Renal cortex interstitium (tissue), 11 donors: ENCODE data around the gene FOXK1. TPM values are rescaled to one million over a fixed set of nuclear protein-coding genes. Genes with fewer than 3 reads are reported as not detected.
"Not testable (repeated sequence)": the region's sequence is repeated elsewhere in the genome, so short reads cannot be mapped to it uniquely, and the experiment has no call there.

Source experiments
- DNase-seq, 11 donors: peaks; one replicate each; pipeline ENCODE4 v3.0.0-alpha.2; 2013; ENCODE audit warnings: low read depth in 9 of 11, low spot score in 4 of 11; ENCODE audit errors: extremely low read depth in 1 of 11
- polyA plus RNA-seq, 3 donors: library from polyadenylated mRNA; unstranded; fragments of 120-200 nt; gene quantifications; one replicate each; pipeline ENCODE4 v1.2.1, GENCODE V29; 2013; ENCODE audit not compliant: insufficient read length in 3 of 3

The FOXK1 gene
- polyA plus RNA-seq, 3 donors, result 16.9 to 19.8 (median 19.5) TPM

GRCh38 chr7:4789194-4790077 lies 107.3 kb downstream of the FOXK1 start:
- DNase-seq, result no peak

- no peak for DNase-seq
Measured at GRCh38 chr7:4790078-4790465, 108.0 kb downstream of the FOXK1 start.

- DNase-seq, result no peak
Measured at GRCh38 chr7:4790516-4790991, 108.5 kb downstream of the FOXK1 start.

- no peak for DNase-seq
Measured at GRCh38 chr7:4791101-4791737, 109.1 kb downstream of the FOXK1 start.

GRCh38 chr7:4791738-4792536 lies 109.8 kb downstream of the FOXK1 start:
- DNase-seq, result peak in 9 of 11 donors; percentile 63 to 79 (median 71)

GRCh38 chr7:4792537-4793126 lies 110.5 kb downstream of the FOXK1 start:
- no peak for DNase-seq

- not testable (repeated sequence) for DNase-seq
Measured at GRCh38 chr7:4793385-4793993, 111.4 kb downstream of the FOXK1 start.

GRCh38 chr7:4794171-4794570 lies 112.1 kb downstream of the FOXK1 start:
- not testable (repeated sequence) for DNase-seq

GRCh38 chr7:4794591-4795350 lies 112.7 kb downstream of the FOXK1 start:
- DNase-seq, result no peak

- DNase-seq, result no peak
Measured at GRCh38 chr7:4796453-4796852, 114.4 kb downstream of the FOXK1 start.

GRCh38 chr7:4797858-4798705 lies 116.0 kb downstream of the FOXK1 start:
- peak in 1 of 11 donors; percentile 44 for DNase-seq

- DNase-seq, result no peak
Measured at GRCh38 chr7:4798706-4799235, 116.7 kb downstream of the FOXK1 start.

GRCh38 chr7:4799508-4800268 lies 117.6 kb downstream of the FOXK1 start:
- no peak for DNase-seq

GRCh38 chr7:4800487-4800886 lies 118.4 kb downstream of the FOXK1 start:
- no peak for DNase-seq

GRCh38 chr7:4800926-4801838 lies 119.1 kb downstream of the FOXK1 start:
- no peak for DNase-seq
